Transverse colon (tissue), 4 donors: Measurements from ENCODE around the gene CNPPD1. TPM values are rescaled to one million over a fixed set of nuclear protein-coding genes. Genes with fewer than 3 reads are reported as not detected.
A peak's percentile ranks its signal among the peaks of the same experiment; 100 is the strongest.

Experiments
- DNase-seq: peaks from one replicate; pipeline ENCODE4 v3.0.0-alpha.2; 2019
- H3K27ac ChIP-seq, 4 donors: fragments of 200-600 bp; sonication (generic); 2 replicates each; pipeline ENCODE4 v1.5.1; 2016 to 2018; ENCODE audit warnings: inconsistent platforms in 4 of 4
- H3K27me3 ChIP-seq: fragments of 200-600 bp; sonication (generic); 2 replicates; pipeline ENCODE4 v1.5.1; 2017; ENCODE audit warnings: inconsistent platforms
- H3K36me3 ChIP-seq, 4 donors: fragments of 200-600 bp; sonication (generic); 2 replicates each; pipeline ENCODE4 v1.5.1; 2017 to 2019; ENCODE audit warnings: inconsistent platforms in 4 of 4
- H3K4me1 ChIP-seq, 4 donors: fragments of 200-600 bp; sonication (generic); 2 replicates each; pipeline ENCODE4 v1.5.1; 2017 to 2020; ENCODE audit warnings: inconsistent platforms in 4 of 4
- H3K4me3 ChIP-seq, 4 donors: fragments of 200-600 bp; sonication (generic); 1 replicate in 1 of 4; 2 replicates in 3 of 4; pipeline versions ENCODE4 v1.5.1 to v1.6.1; 2017 to 2019; ENCODE audit warnings: inconsistent platforms in 4 of 4
- H3K9me3 ChIP-seq, 2 donors: fragments of 200-600 bp; sonication (generic); 2 replicates each; pipeline ENCODE4 v1.5.1; 2017 to 2019; ENCODE audit warnings: inconsistent platforms in 2 of 2
- CTCF ChIP-seq, 5 experiments: fragments of 200-600 bp in 3 of 5; fragments of 450-650 bp in 2 of 5; sonication (generic) in 3 of 5; IDR thresholded peaks; 1 replicate in 2 of 5; 2 replicates in 3 of 5; pipeline ENCODE4 v1.5.1; 2016 to 2017; ENCODE audit warnings: antibody characterized with exemption in 5 of 5, inconsistent platforms in 3 of 5, mild to moderate bottlenecking in 2 of 5, moderate library complexity in 1 of 5
- EP300 ChIP-seq: sonication (generic); formaldehyde crosslinking; IDR thresholded peaks from one replicate; pipeline ENCODE4 v1.6.1; 2017; ENCODE audit warnings: antibody characterized with exemption, low read depth
- POLR2A ChIP-seq: fragments of 450-650 bp; IDR thresholded peaks from one replicate; pipeline ENCODE4 v1.6.1; 2016; ENCODE audit warnings: antibody characterized with exemption, mild to moderate bottlenecking, moderate library complexity
- POLR2AphosphoS5 ChIP-seq, 3 donors: sonication (generic); formaldehyde crosslinking; IDR thresholded peaks; one replicate each; pipeline ENCODE4 v1.6.1; 2016; ENCODE audit warnings: antibody characterized with exemption in 3 of 3
- WGBS, 2 donors: methylation state at CpG; one replicate each; pipeline ENCODE4 v1.1.5; 2018; ENCODE audit warnings: low coverage in 1 of 2; 5-methylcytosine and 5-hydroxymethylcytosine counted together
- in situ Hi-C, 4 donors: fragments of 200-750 bp; cut with MboI; loops; one replicate each; pipeline versions ENCODE4 v1.15.0 to v1.15.1; 2017; ENCODE audit warnings: low sequenced_read_pairs in 3 of 4, low pct_ligation_motif_present in 1 of 4, low pct_unique_long_range_greater_than_20kb in 1 of 4
- intact Hi-C: fragments of 100-400 bp; cut with DNase I; formaldehyde crosslinking; loops from one replicate; pipeline ENCODE4 v1.15.1; 2023; ENCODE audit warnings: low total_unique reads
- total RNA-seq, 4 donors: library from RNA; depleted of rRNA; stranded (reverse); fragments of >200 nt; gene quantifications; one replicate each; pipeline ENCODE4 v1.1.0, GENCODE V29; 2016

The CNPPD1 gene
- total RNA-seq, 4 donors from 2014 or later, result 50.4 to 114 (median 106) TPM

GRCh38 chr2:219182331-219183150 is 5.8 kb upstream of the CNPPD1 start:
- Histone ChIP-seq H3K36me3 (peaks cover 0 to 41% (median 9%) of the 10 kb centered on the region in 4 donors), H3K4me3 (no peak overlapping the region), H3K27me3 (no peaks in the 10 kb centered on the region), H3K4me1 (peaks cover 9 to 50% (median 24%) of the 10 kb centered on the region in 4 donors), H3K27ac (peak overlapping the region; percentile 47 to 79 (median 74)), H3K9me3 (no peaks in the 10 kb centered on the region)
- TF ChIP-seq POLR2AphosphoS5 (IDR thresholded peaks at IDR 0.05) (peak in 1 of 3 donors; percentile 9), EP300 (no peak)
- intact Hi-C loops, result no loop called here
- peak; percentile 61 for DNase-seq
- WGBS, 2 donors, result 70 to 90% methylated on average over 2 to 8 of the region's 8 CpGs
- in situ Hi-C loops, result no loop called here

DNA sequence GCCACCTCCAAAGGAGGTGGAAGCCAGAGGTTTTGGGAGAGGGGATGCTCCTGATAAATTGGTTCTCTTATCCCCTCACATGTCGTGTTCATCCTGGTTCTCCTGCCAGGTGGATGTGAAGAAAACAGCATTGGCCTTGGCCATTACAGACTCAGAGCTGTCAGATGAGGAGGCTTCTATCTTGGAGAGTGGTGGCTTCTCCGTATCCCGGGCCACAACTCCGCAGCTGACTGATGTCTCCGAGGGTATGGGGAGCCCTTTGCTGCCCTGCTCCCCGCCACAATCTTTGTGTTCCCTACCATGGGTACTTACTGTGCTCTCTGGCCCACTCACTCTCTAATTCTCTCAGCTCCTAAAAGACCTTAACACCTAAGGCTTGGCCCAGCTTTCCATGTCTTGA is 4.8 kb upstream of the CNPPD1 start:
- Histone ChIP-seq H3K27ac (peak overlapping the region in 2 of 4 donors; percentile 71 to 79), H3K4me1 (peaks cover 9 to 50% (median 24%) of the 10 kb centered on the region in 4 donors), H3K4me3 (no peak overlapping the region), H3K36me3 (peaks cover 0 to 41% (median 9%) of the 10 kb centered on the region in 4 donors), H3K9me3 (no peaks in the 10 kb centered on the region), H3K27me3 (no peaks in the 10 kb centered on the region)
- no peak for DNase-seq
- intact Hi-C loops, result no loop called here
- no peak for TF ChIP-seq POLR2AphosphoS5 (IDR thresholded peaks at IDR 0.05)
- TF ChIP-seq EP300, result no peak
- no peak for TF ChIP-seq CTCF (IDR thresholded peaks at IDR 0.05)
- TF ChIP-seq POLR2A, result no peak
- in situ Hi-C loops, result no loop called here
- 91 to 94% methylated on average over 5 to 6 of the region's 6 CpGs for WGBS, 2 donors

GRCh38 chr2:219180961-219181360 is 4.2 kb upstream of the CNPPD1 start:
- no peak for TF ChIP-seq POLR2AphosphoS5 (IDR thresholded peaks at IDR 0.05)
- no peak for TF ChIP-seq EP300
- TF ChIP-seq CTCF (IDR thresholded peaks at IDR 0.05), result no peak
- no peak for TF ChIP-seq POLR2A
- no peak overlapping the region for H3K4me3 ChIP-seq
- intact Hi-C loops (no loop called here), in situ Hi-C loops (no loop called here)
- H3K27ac ChIP-seq, result no peak overlapping the region
- H3K27me3 ChIP-seq, result no peaks in the 10 kb centered on the region
- 89% methylated on average over 5 of the region's 5 CpGs; no CpG with 5 or more reads in 1 of the 2 donors for WGBS, 2 donors
- peaks cover 9 to 51% (median 26%) of the 10 kb centered on the region in 4 donors for H3K4me1 ChIP-seq
- no peak for DNase-seq
- H3K9me3 ChIP-seq, result no peaks in the 10 kb centered on the region
- H3K36me3 ChIP-seq, result peaks cover 0 to 41% (median 9%) of the 10 kb centered on the region in 4 donors

DNA sequence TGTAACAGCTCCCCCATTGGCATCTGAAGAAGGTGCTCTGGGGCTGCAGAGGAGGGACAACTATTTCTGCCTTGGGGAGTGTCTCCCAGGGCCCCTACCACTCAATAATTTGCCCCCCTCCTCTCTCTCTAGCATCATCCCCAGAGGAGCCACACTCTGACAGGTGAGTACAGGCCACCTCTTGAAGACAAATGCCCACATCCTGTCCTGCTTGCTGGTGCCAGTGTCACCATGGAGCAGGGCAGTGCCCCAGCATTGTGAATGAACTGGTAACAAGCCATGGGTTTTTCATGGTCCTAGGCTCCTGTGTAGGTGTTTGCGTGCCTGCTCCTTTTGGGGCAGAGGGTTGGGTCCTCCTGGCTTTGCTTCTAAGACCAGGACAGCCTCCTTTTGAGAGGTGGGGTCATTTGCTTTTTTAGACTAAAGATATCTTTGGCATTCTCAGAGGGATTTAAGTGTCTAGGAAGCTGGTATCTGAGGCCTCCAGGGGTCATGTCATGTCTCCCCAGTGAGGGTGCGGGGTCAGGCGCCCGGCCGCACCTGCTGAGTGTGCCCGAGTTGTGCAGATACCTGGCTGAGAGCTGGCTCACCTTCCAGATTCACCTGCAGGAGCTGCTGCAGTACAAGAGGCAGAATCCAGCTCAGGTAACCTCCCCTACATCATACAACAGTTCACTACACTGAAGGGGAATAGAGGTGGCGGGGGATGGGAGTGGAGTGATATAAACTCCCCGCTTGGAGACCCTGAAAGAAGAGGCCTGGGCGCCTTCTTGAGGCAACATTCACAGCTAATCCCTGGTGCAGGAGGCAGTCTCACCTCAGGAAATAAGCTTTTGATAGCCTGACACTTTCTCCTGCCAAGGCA is 3.1 kb upstream of the CNPPD1 start:
- peaks cover 14 to 62% (median 34%) of the 10 kb centered on the region in 4 donors for H3K4me1 ChIP-seq
- no peak overlapping the region for H3K27ac ChIP-seq
- TF ChIP-seq CTCF (IDR thresholded peaks at IDR 0.05) (no peak), POLR2AphosphoS5 (IDR thresholded peaks at IDR 0.05) (no peak), EP300 (no peak), POLR2A (no peak)
- H3K4me3 ChIP-seq, result peak overlapping the region in 1 of 4 donors; percentile 87
- peaks cover 0 to 43% (median 10%) of the 10 kb centered on the region in 4 donors for H3K36me3 ChIP-seq
- no peaks in the 10 kb centered on the region for H3K9me3 ChIP-seq
- intact Hi-C loops, result no loop called here
- H3K27me3 ChIP-seq, result no peaks in the 10 kb centered on the region
- in situ Hi-C loops, result loop anchor here in 2 of 4 donors (10.0 kb wide), 1 partner anchor 115 kb away; no protein-coding TSS in a partner anchor
- 94 to 96% methylated on average over 3 to 9 of the region's 9 CpGs for WGBS, 2 donors
- no peak for DNase-seq
